Measurements from ENCODE around the gene REEP3. TPM values are rescaled to one million over a fixed set of nuclear protein-coding genes. Genes with fewer than 3 reads are reported as not detected.
"Not testable (repeated sequence)": the region's sequence is repeated elsewhere in the genome, so short reads cannot be mapped to it uniquely, and the experiment has no call there.

The REEP3 gene
- total RNA-seq, 1 experiment from 2014 or later: 29.9 TPM

DNA sequence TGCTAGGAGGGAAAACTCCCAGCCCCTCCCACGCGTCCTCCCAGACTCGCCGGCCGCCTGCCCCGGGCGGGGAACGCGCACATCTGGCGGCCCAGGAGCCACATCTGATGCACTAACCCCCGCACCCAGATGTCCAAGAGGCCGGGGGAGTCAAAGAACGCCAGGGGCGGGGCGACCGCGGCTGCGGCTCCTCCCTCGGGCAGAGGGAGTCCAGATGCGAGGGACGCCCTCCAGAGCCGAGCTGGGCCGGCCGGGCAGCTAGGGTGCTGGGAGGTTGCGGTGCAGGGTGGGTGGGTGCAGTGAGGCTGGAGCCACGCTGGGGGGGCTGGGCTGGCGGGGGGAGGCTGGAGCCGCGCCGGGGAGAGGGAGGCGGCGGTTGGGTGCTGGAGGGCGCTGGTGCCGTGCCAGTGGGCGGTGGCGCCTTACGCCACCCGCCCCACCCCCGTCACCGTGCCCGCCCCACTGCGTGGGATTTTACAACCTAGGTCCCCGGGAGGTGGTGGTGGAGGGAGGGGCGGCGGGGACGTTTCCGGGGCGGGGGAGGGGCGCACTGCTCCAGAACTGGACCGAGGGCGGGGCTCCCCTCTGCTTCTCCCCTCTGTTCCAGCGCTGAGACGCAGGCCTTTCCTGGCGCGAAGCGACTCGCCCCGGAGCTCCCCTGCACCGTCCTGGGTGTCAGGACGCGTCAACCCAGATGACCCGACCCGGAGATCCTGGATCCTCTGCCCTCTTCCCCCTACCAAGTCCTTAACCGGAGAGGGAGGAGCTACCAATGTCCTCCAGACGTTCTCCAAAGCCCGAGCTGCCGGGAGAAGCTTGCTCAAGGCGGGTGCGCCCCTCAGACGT is 109.1 kb downstream of the REEP3 start:
- peak; percentile 78 for DNase-seq (ENCODE audit: low spot score)

DNA sequence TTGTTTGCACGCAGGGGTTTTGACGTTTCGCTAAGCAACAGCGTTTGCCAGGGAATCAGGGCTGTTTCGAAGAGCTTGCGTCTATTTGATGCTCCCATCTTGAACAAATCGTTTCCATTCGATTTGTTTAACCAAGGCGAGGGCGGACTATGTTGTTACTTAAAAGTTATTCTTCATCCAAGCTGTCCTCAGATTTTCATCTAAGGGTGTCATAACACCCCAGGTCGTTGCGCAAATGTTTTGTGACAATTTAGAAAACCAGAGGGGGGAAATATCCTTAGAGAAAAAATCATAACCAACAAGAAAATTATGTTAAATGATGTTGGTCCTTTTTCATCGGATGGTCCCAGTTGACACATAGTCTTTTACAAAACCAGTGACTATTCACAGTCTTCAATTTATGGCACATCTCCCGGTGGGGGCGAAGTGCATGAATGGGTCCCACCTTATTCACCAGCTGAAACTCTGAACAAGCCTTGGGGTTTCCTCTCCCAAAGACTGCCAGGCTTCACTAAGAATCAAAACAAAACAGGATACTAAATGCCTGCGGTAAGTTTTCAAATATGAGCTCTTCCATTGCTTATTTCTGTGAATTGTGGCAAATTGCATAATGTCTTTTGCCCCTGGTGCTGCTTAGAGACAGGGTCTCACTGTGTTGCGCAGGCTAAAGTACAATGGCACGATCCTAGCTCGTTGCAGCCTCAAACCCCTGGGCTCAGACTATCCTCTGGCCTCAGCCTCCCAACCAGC is 109.9 kb downstream of the REEP3 start:
- DNase-seq (ENCODE audit: low spot score): no peak

DNA sequence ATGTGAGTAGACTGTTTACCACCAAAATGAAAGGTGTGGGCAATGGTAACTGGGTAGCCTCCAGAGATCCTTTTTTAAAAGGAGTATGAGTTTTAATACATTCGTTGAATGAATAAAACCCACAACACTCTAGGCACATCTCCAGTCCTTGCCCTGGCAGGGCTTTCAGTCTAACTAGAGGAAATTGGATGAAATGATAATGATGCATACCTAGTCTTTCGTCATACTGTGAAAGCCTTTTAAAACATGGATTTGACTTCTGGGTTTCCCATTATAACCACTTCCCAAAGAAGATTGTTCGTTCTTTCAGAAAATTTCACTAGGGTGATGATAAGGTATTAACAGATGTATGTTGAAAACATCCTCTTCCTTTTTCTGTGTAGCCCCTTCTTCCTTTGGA is 110.8 kb downstream of the REEP3 start:
- no peak for DNase-seq (ENCODE audit: low spot score)

DNA sequence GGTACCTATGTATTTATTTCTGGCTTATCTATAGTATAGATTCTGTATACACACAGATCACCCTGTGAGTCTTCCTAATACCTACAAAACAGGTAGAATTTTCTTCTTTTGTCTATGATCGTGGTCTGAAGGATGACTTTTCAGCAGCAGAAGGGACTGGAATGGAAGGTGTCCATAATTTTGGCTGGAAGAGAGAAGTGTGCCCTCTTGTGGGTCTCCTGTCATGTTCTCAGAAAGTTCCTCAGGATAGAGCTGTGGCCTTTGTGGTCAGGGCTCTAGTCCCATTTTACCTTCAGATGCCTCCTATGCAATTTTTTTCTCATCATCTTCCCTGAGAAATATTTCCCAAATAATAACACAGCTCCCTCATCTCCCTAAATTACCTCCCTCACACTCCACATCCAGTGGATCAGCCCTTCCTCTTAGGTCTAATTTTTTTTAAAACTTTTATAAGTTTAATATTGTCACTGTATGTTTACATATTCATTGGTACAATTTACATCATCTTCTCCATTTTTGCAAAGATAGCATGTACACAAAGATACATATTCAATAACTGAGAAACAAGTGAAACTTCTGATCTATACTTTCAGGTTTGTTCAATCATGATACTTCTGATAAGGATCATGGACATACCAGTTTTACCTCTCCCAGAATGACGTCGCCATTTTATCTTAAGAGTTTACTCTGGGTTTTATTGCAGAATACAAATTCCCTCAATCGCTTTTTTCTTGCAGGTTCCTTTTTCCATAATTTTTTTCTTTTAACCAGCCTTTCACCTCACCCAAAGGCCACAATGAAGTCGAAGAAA is 112.7 kb downstream of the REEP3 start:
- peak; percentile 54 for DNase-seq (ENCODE audit: low spot score)

DNA sequence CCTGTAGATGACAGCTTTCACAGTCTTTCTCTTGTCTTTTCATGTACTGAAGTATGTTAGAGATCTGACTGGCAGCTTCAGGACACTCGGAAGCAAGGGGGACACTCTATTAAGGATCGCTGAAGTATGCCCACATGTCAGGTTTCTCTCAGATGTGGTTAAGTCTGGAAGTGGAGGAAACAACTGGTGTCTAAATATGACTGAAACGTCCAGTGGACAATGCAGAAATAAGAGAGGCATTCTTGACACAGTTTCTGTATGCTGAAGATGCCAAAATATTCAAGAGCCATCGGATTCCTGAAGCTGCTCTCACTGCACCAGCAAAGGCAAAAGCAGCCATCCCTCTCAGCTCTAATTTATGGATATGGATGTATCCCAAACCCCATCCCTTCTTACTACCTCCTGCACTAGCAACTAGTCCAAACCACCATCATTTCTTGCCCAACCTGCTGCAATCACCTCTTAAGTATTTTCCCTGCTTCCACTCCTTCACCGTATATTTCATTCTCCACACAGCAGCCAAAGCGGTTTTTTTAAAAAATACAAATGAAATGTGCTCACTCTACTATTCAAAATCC is 113.4 kb downstream of the REEP3 start:
- no peak for DNase-seq (ENCODE audit: low spot score)

DNA sequence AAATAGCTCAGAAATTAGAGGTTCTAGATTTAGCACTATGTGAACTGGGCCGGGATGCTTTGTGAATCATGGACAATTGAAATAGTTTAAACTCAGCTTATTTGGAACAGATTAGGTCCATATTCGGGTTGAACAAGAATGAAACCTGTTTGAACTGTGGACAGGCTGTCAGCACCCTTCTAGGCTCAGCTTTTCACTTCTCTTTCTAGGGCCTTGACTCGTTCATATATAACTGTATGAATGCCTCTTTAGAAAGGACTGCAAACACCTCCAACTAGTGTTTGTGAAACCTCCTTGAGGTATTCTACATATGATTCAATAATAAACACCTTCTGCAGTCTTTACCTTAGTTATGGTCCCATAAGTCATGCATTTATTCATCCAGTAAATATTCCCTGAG is 115.6 kb downstream of the REEP3 start:
- no peak for DNase-seq (ENCODE audit: low spot score)

DNA sequence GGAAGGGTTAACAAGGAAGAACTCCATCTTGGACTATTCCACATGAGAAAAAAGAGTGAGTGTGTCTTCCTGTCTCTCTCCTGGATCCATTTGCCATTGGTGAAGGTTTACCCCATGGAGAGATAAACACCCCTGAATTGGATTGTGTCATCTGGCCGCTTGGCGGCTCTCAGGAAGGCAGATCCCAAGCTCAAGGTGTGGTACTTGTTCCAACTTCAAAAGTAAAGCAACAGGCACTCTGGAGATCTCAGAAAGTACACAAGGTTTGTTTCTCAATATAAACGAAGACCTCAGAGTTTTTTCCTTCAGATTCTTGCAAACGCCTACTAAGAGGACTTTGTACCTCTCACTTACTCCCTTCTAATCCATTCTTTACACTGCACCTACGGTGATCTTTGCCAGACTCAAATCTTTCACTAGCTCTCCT is 116.7 kb downstream of the REEP3 start:
- no peak for DNase-seq (ENCODE audit: low spot score)

DNA sequence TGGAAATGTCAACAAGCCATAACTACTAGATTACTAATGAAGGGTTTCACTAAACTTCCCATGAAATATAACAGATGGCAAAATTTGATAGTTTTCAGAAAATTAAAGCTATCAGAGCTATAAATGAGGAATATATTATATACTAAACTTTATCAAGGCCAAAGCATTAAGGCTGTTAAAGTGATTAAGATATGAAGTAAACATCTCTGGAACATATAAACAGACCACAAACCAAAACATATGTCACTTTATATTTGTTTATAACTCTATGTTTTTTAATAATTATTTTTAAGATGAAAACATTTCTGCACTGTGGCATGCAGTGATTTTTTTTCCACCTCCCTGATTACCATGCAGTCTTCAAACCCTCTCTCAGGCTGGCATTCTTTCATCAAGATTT is 120.2 kb downstream of the REEP3 start:
- no peak for DNase-seq (ENCODE audit: low spot score)

DNA sequence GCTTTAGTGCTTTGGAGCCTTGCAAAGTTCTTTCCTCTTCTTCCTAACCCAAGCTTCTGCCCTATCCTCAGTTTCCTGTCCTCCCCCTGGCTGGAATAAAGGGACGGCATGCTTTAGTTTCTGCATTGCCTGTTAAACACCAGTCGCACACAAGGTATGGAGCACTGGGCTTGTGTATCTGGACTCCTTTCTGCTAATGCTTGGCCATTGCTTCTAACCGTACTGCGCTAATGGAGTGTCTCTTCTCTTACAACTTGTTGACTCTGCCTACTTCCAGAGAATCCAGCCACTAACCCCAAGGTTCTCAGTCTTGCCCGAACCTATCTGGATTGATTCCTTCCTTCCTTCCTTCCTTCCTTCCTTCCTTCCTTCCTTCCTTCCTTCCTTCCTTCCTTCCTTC is 120.6 kb downstream of the REEP3 start:
- DNase-seq (ENCODE audit: low spot score): no peak

DNA sequence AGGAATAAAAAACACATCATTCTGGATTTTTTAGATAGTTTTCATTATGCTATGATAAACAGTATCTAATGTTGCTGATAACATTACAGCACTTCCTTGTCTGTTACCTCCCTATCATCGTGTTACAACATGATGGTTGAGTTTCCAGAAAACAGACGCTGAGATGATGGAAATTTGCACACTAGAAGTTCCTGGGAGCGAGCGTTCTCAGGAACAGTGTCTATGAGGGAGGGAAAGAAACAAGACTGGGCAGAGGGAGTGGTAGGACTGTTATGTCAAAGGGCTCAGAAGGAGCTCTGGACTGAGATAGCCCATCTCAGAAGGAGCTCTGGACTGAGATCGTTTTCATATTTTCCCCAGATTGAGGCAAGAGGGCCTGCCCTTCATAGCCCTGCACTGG is 121.6 kb downstream of the REEP3 start:
- DNase-seq (ENCODE audit: low spot score): no peak

DNA sequence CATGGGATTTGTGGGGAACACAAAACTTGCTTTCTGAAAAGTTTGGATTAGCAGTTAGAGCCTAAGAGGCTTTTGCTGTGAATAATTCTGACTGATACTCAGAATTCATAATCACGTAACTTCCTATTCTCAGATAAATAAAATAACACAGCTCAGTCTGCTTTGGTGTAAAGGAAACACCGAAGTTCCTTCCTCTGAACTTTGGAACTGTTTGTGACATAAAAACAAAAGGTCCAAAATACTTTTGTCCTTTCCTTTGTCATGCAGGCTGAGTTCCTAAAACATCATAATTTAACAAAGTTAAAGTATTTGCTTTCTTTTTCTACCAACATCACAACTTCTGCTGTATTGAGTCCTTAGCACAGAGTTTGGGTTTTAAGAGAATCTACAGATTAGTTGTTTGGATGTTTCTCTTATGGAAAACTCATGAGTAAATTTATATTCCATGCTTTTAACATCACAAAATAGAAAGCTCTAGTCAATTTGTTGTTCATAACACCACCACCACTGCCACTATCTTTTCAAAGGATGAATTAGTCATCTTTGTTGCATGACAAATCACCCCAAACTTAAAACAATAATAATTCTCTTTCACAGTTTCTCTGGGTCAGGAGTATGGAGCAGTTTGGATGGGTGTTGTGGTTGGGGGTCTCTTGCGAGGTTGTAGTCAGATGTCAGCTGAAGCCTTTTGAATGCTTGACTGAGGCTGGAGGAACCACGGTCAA is 123.4 kb downstream of the REEP3 start:
- DNase-seq (ENCODE audit: low spot score): no peak

DNA sequence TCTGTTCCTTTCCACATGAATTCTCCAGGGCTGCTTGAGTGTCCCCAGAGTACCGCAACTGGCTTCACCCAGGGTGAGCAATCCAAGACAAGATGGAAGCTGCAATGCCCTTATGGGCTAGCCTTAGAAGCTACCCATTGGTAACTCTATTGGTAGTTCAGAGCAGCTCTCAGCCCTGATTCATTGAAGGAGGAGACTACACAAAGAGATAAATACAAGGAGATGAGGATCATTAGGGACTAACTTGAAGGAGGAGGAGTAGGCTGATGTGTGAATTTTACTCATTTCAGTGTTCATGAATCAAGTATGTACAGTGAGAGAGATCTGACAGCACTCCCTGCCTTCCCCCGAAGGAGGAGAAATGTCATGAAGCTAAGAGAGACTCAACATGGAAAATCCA is 124.0 kb downstream of the REEP3 start:
- no peak for DNase-seq (ENCODE audit: low spot score)

DNA sequence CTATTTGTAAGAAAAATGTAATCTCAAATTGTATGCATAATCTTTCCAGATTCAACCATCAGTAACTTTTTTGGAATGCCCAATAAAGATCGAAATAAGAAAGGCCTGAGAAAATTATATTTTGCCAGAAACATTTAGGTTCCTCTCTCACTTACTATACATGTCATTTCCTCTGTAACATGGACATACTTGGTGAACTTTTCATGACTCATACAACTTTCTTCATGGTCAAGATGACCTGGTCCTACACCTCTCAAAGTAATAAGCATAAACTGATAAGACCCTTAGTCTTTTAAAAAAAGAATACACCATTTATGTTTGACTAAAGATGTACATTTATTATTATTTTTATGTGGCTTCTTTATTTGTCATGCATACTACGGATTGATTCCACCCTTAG is 125.3 kb downstream of the REEP3 start:
- DNase-seq (ENCODE audit: low spot score): no peak

DNA sequence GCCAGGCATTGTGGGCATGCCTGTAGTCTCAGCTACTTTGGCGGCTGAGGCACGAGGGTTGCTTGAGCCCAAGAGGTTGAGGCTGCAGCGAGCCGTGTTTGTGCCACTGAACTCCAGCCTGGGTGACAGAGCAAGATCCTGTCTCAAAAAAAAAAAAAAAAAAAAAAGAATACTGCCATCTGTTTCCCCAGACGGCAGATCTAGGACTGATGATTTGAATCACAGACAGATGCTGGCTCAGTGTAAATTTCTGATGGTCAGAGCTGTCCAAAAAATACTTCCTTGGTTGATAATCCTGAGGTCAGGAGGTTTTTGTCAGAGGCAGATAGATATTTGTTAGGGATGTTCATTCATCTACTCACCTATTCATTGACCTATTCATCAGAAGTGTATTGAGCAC is 130.7 kb downstream of the REEP3 start:
- DNase-seq (ENCODE audit: low spot score): no peak

DNA sequence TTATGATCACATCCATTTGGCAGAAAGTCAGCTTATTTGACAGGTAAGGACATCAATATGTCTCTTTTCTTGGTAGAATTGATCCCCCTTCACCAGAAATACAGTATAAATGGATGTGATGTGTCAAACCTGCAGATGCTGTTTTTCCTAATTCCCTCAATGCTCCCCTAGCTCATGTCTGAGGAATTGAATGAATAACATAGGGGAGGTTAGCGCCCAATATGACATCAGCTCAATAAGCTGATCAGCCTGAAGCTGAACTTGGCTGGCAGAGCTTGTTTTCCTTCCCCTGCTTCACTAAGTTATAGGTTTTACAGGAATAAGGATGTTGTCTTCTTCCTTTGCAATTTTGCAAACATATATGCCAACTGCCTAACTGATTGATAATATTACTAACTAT is 132.5 kb downstream of the REEP3 start:
- DNase-seq (ENCODE audit: low spot score): no peak

DNA sequence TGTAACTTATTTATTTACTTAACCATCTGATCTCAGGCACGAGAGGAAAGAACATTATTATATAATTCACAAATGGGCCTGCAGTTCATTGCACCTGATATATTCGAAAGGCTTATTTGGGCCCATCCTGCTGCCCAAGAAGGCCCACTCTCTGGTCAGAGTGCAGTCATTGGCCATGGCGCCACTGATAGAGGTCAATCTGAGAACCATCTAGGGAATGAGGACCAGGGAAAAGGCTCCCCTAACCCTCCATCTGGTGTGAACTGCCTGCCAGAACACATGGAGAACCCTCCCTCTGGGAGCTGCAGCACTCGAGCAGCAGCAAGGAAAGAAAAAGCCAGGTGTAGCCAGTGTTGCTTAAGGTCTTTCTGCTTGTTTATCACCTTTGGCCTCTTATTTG is 136.6 kb downstream of the REEP3 start:
- no peak for DNase-seq (ENCODE audit: low spot score)

DNA sequence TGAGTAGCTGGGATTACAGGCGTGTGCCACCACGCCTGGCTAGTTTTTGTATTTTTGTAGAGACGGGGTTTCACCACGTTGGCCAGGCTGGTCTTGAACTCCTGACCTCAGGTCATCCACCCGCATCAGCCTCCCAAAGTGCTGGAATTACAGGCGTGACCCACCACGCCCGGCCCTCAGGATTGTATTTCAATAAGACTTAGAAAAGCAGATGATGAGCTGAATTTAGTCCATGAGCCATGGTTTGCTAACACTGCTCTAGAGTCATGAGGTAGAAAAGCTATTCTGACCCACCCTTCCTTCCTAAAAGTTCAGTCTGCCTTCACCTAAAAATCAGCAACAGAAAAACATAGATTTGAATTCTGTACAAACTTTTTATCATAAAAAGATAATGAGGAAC is 139.7 kb downstream of the REEP3 start:
- not testable (repeated sequence) for DNase-seq (ENCODE audit: low spot score)

DNA sequence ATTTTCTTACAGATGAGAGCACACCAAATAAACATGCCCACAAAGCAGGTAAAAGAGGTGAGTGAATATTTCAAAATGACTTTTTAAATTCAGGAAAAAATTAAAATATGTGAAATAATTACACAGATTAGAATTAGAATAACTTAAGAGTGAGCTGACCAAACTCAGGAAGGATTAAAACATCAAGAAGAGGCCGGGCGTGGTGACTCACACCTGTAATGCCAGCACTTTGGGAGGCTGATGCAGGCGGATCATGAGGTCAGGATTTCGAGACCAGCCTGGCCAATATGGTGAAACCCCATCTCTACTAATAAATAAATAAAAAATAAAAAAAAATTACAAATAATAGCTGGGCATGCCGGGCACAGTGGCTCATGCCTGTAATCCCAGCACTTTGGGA is 140.1 kb downstream of the REEP3 start:
- no peak for DNase-seq (ENCODE audit: low spot score)

DNA sequence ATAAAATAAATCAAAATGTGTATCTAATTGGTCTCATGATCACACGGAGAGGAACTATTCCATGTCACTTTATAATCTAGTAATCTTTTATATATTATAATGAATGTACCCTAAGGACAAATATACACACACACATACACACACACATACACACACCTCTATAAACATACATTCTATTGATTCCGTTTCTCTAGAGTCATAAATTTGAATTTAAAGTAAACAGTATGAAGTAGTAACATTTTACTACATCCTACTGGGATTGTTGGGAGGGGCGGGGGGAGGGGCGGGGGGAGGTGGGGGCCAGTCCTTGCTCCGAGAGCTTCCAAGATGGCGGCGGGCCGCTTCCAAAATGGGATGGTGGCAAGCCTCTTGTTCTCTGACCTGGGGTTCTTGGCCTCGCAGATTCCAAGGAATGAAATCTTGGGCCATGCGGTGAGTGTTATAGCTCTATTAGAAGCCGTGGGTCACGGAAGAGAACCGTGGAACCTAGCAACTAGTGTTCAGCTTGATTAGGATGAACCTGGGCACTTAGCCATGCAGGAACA is 143.2 kb downstream of the REEP3 start:
- no peak for DNase-seq (ENCODE audit: low spot score)

DNA sequence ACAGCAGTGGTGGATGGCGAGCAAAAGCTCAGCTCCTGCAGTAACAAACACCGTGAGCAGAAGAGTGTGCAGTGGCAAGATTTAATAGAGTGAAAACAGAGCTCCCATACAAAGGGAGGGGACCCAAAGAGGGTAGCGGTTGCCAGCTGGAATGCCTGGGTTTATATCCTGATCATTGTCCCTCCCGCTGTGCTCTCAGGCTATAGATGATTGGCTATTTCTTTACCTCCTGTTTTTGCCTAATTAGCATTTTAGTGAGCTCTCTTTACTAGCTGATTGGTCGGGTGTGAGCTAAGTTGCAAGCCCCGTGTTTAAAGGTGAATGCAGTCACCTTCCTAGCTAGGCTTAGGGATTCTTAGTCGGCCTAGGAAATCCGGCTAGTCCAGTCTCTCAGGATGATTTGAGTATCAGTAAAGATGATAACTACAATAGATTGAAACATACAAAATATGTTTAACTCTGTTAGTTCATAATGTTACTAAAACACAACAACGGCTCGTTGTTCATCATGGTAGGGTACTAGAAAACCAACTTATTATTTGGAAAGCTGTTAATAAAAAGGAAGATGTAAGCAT is 143.9 kb downstream of the REEP3 start:
- not testable (repeated sequence) for DNase-seq (ENCODE audit: low spot score)

DNA sequence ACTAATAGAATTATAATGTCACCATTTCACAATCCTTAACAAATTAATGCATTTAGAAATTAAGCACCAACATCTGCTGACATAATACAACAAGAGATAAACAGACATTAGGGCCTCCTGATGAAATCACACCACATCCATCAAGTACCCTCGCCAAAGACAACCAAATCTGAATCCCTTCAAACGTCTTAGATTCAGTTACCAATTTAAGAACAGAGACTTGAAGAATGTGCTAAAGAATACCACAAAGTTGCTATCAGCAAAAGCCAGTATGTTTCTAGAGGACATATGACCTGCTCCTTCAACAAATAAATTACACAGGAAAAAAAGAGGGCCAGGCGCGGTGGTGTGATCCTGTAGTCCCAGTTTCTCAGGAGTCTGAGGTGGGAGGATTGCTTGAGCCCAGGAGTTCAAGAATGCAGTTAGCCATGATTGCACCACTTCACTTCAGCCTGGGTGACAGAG is 144.5 kb downstream of the REEP3 start:
- no peak for DNase-seq (ENCODE audit: low spot score)
